HCT116 (cell line): ENCODE data around the gene MAN2B2. TPM values are rescaled to one million over a fixed set of nuclear protein-coding genes. Genes with fewer than 3 reads are reported as not detected.

ENCODE experiments used
- ATAC-seq: fragments of 200-7000 bp; cut with Tn5 transposase; 2 replicates; pipeline ENCODE4 v1.9.1; 2020; ENCODE audit warnings: mild to moderate bottlenecking, moderate library complexity
- BruUV-seq: library from RNA; stranded (reverse); fragments of 400-500 nt; replicated peaks from 2 replicates; lab custom pipeline; 2021; lab: Mats Ljungman, UMichigan
- CTCF ChIA-PET: fragments of 300-600 bp; sonication (Branson Sonifier 250); formaldehyde crosslinking; loops from one replicate; lab custom pipeline; 2021; ENCODE audit warnings: antibody characterized with exemption; lab: Charles Lee
- POLR2A ChIA-PET: fragments of 300-600, 350-600 bp; sonication (Branson Sonifier 250); formaldehyde crosslinking; loops from one replicate; lab custom pipeline; 2021; ENCODE audit warnings: antibody characterized with exemption; lab: Charles Lee
- RAD21 ChIA-PET, 2 experiments: fragments of 300-600 bp; sonication (Branson Sonifier 250); formaldehyde crosslinking; loops; one replicate each; lab custom pipeline; 2023; ENCODE audit warnings: low total read pairs in 2 of 2; ENCODE audit not compliant: uncharacterized antibody in 2 of 2, unreplicated experiment in 2 of 2, low non-redundant PET in 1 of 2; lab: Charles Lee
- DNase-seq: peaks from one replicate; pipeline ENCODE4 v3.0.0-alpha.2; 2010; ENCODE audit warnings: low read depth, low spot score
- H2AFZ ChIP-seq: fragments of 200-600 bp; shearing (Covaris generic), sonication (generic); 2 replicates; pipeline ENCODE4 v1.6.1; 2017; ENCODE audit warnings: low read depth, mixed run types, mixed read lengths, antibody characterized with exemption, low read length; ENCODE audit not compliant: poor library complexity, severe bottlenecking
- H3K27ac ChIP-seq: 2 replicates; pipeline ENCODE4 v1.5.1; 2012; ENCODE audit warnings: low read depth, low read length
- H3K27me3 ChIP-seq: fragments of 200-600 bp; sonication (generic); 2 replicates; pipeline ENCODE4 v1.6.1; 2016; ENCODE audit warnings: mixed run types, low read length, mixed read lengths; ENCODE audit not compliant: insufficient read depth
- H3K36me3 ChIP-seq, 2 experiments: fragments of 200-500 bp in 1 of 2; fragments of 200-600 bp in 1 of 2; sonication (Bioruptor generic) in 1 of 2; sonication (generic) in 1 of 2; 2 replicates each; pipeline versions ENCODE4 v1.5.1 to v1.6.1; 2014 to 2016; ENCODE audit warnings: low read length in 2 of 2, inconsistent platforms in 1 of 2, mixed read lengths in 1 of 2, mixed run types in 1 of 2; ENCODE audit not compliant: insufficient read depth in 2 of 2, control insufficient read depth in 1 of 2
- H3K4me1 ChIP-seq, 2 experiments: fragments of 200-600 bp in 1 of 2; sonication (generic) in 1 of 2; 2 replicates each; pipeline versions ENCODE4 v1.5.1 to v1.6.1; 2012 to 2017; ENCODE audit warnings: low read length in 2 of 2, inconsistent platforms in 1 of 2, mild to moderate bottlenecking in 1 of 2, mixed read lengths in 1 of 2, mixed run types in 1 of 2, moderate library complexity in 1 of 2; ENCODE audit not compliant: insufficient read depth in 2 of 2, control insufficient read depth in 1 of 2
- H3K4me2 ChIP-seq: fragments of 200-600 bp; sonication (generic); 2 replicates; pipeline ENCODE4 v1.6.1; 2017; ENCODE audit warnings: mixed run types, low read length, mixed read lengths
- H3K4me3 ChIP-seq, 2 experiments: fragments of 200-600 bp in 1 of 2; sonication (generic) in 1 of 2; replicated peaks in 1 of 2; 2 replicates each; pipeline ENCODE4 v1.5.1; 2011 to 2016; ENCODE audit warnings: low read length in 2 of 2, control low read depth in 1 of 2, low read depth in 1 of 2, mild to moderate bottlenecking in 1 of 2, mixed read lengths in 1 of 2, mixed run types in 1 of 2
- H3K79me2 ChIP-seq: fragments of 200-600 bp; sonication (generic); 2 replicates; pipeline ENCODE4 v1.6.1; 2017; ENCODE audit warnings: mild to moderate bottlenecking, mixed run types, low read length, moderate library complexity, mixed read lengths; ENCODE audit not compliant: insufficient read depth
- H3K9ac ChIP-seq: fragments of 200-600 bp; sonication (generic); 2 replicates; pipeline ENCODE4 v1.6.1; 2016; ENCODE audit warnings: low read length, mixed read lengths
- H3K9me2 ChIP-seq: fragments of 200-600 bp; sonication (generic), shearing (Covaris generic); 2 replicates; pipeline ENCODE4 v1.6.1; 2017; ENCODE audit warnings: mixed run types, mild to moderate bottlenecking, moderate library complexity; ENCODE audit not compliant: insufficient read depth
- H3K9me3 ChIP-seq, 2 experiments: fragments of 200-500 bp in 1 of 2; fragments of 200-600 bp in 1 of 2; sonication (Bioruptor generic) in 1 of 2; sonication (generic) in 1 of 2; 2 replicates each; pipeline ENCODE4 v1.6.1; 2014 to 2017; ENCODE audit warnings: low read length in 2 of 2, mixed read lengths in 2 of 2, inconsistent platforms in 1 of 2, low read depth in 1 of 2, mild to moderate bottlenecking in 1 of 2, mixed run types in 1 of 2, moderate library complexity in 1 of 2; ENCODE audit not compliant: control insufficient read depth in 1 of 2, insufficient read depth in 1 of 2
- H4K20me1 ChIP-seq: fragments of 200-600 bp; sonication (generic), shearing (Covaris generic); 2 replicates; pipeline ENCODE4 v1.6.1; 2017; ENCODE audit warnings: mixed run types, mild to moderate bottlenecking, moderate library complexity; ENCODE audit not compliant: insufficient read depth
- CEBPB ChIP-seq: IDR thresholded peaks from 2 replicates; pipeline ENCODE4 v1.6.1; 2012; ENCODE audit warnings: low read depth
- EGR1 ChIP-seq: IDR thresholded peaks from 2 replicates; pipeline ENCODE4 v1.6.1; 2012; ENCODE audit warnings: low read depth
- EZH2phosphoT487 ChIP-seq: fragments of 200-600 bp; IDR thresholded peaks from 2 replicates; pipeline ENCODE4 v1.6.1; 2018; ENCODE audit warnings: antibody characterized with exemption, borderline replicate concordance
- JUND ChIP-seq: IDR thresholded peaks from 2 replicates; pipeline ENCODE4 v1.6.1; 2012
- POLR2A ChIP-seq: IDR thresholded peaks from 2 replicates; pipeline ENCODE4 v1.7.0; 2011; ENCODE audit warnings: borderline replicate concordance; ENCODE audit not compliant: insufficient read depth, insufficient read length; ENCODE audit errors: extremely low read depth
- SIN3A ChIP-seq: IDR thresholded peaks from 2 replicates; pipeline ENCODE4 v1.6.1; 2012; ENCODE audit warnings: low read depth
- SP1 ChIP-seq: IDR thresholded peaks from 2 replicates; pipeline ENCODE4 v1.6.1; 2012; ENCODE audit warnings: low read depth
- TCF7L2 ChIP-seq: IDR thresholded peaks from 2 replicates; pipeline ENCODE4 v1.7.0; 2011; ENCODE audit warnings: borderline replicate concordance, inconsistent platforms; ENCODE audit not compliant: insufficient read depth, insufficient read length; ENCODE audit errors: extremely low read depth
- ZFX ChIP-seq: fragments of 450-650 bp; IDR thresholded peaks from 2 replicates; pipeline ENCODE4 v1.6.1; 2017
- ZNF274 ChIP-seq: fragments of 200-500 bp; sonication (Bioruptor generic); IDR thresholded peaks from 2 replicates; pipeline ENCODE4 v1.6.1; 2014; ENCODE audit warnings: mild to moderate bottlenecking, low read depth, low read length, inconsistent platforms
- intact Hi-C: fragments of 100-400 bp; cut with micrococcal nuclease; formaldehyde crosslinking; loops from 2 replicates; pipeline ENCODE4 v1.10.0; 2022
- total RNA-seq: library from RNA; stranded (reverse); gene quantifications from one replicate; pipeline ENCODE4 v1.2.1, GENCODE V29; 2021; ENCODE audit not compliant: unreplicated experiment
- TF ChIP-seq, protein P1 (sequence below): IDR thresholded peaks from 2 replicates; pipeline ENCODE4 v1.6.1; 2012; ENCODE audit warnings: low read depth
- TF ChIP-seq, protein P2 (sequence below): IDR thresholded peaks from 2 replicates; pipeline ENCODE4 v1.6.1; 2012
- TF ChIP-seq, protein P3 (sequence below): IDR thresholded peaks from 2 replicates; pipeline ENCODE4 v1.6.1; 2012
- TF ChIP-seq, protein P4 (sequence below): IDR thresholded peaks from 2 replicates; pipeline ENCODE4 v1.6.1; 2011; ENCODE audit warnings: mild to moderate bottlenecking, low read length, moderate library complexity; ENCODE audit not compliant: insufficient replicate concordance; ENCODE audit errors: extremely low read depth

The MAN2B2 gene
- total RNA-seq, 1 experiment from 2014 or later, result 18.0 TPM

DNA sequence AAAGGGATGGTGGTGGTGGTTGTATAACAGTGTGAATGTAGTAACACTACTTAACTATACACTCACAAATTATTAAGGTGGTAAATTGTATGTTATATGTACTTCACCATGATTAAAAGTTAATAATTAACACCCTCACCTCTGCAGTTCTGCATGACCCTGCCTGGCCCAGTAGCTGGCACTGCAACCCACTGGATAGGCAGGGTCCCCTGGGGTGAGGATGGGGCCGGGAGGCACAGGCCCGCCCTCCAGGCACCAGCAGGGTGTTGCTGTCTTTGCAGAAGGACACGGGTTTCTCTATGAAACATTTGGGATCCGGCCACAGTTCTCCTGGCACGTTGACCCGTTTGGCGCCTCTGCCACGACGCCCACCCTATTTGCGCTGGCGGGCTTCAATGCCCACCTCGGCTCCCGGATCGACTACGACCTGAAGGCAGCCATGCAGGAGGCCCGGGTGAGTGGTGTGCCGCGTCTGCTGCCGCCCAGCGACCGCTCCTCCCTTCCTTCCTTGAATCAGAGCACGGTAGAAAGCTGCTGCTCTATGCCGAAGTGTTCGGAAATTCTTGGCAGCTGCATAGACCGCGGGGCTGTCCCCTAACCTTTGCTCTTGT lies 11.8 kb downstream of the MAN2B2 start (continued):
- TF ChIP-seq, protein P1, sequence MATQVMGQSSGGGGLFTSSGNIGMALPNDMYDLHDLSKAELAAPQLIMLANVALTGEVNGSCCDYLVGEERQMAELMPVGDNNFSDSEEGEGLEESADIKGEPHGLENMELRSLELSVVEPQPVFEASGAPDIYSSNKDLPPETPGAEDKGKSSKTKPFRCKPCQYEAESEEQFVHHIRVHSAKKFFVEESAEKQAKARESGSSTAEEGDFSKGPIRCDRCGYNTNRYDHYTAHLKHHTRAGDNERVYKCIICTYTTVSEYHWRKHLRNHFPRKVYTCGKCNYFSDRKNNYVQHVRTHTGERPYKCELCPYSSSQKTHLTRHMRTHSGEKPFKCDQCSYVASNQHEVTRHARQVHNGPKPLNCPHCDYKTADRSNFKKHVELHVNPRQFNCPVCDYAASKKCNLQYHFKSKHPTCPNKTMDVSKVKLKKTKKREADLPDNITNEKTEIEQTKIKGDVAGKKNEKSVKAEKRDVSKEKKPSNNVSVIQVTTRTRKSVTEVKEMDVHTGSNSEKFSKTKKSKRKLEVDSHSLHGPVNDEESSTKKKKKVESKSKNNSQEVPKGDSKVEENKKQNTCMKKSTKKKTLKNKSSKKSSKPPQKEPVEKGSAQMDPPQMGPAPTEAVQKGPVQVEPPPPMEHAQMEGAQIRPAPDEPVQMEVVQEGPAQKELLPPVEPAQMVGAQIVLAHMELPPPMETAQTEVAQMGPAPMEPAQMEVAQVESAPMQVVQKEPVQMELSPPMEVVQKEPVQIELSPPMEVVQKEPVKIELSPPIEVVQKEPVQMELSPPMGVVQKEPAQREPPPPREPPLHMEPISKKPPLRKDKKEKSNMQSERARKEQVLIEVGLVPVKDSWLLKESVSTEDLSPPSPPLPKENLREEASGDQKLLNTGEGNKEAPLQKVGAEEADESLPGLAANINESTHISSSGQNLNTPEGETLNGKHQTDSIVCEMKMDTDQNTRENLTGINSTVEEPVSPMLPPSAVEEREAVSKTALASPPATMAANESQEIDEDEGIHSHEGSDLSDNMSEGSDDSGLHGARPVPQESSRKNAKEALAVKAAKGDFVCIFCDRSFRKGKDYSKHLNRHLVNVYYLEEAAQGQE, result no peak
- TF ChIP-seq, protein P2, sequence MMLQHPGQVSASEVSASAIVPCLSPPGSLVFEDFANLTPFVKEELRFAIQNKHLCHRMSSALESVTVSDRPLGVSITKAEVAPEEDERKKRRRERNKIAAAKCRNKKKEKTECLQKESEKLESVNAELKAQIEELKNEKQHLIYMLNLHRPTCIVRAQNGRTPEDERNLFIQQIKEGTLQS, result no peak
- TF ChIP-seq, protein P3, sequence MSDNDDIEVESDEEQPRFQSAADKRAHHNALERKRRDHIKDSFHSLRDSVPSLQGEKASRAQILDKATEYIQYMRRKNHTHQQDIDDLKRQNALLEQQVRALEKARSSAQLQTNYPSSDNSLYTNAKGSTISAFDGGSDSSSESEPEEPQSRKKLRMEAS, result no peak
- TF ChIP-seq EGR1, result no peak
- TF ChIP-seq, all 23 proteins: peak for 0

DNA sequence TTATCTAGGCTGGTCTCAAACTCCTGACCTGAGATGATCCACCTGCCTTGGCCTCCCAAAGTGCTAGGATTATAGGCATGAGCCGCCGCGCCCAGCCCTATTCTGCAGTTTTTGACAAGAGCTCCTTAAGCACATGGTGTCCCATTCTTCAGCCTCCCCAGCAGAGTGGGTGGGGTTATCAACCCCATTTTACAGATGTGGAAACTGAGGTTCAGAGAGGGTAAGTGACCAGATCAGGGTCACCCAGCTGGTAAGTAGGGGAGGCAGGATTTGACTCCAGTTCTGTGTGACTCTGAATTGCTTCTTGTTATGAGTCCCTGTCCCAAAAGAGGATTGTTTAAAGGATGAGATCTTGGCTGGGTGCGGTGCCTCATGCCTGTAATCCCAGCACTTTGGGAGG lies 14.5 kb downstream of the MAN2B2 start:
- no peak overlapping the region for H3K4me2 ChIP-seq
- H4K20me1 ChIP-seq, result no peaks in the 10 kb centered on the region
- H3K4me3 ChIP-seq, result no peak overlapping the region
- ATAC-seq, result no peak
- intact Hi-C loops, result no loop called here
- no peaks in the 10 kb centered on the region for H3K36me3 ChIP-seq
- H2AFZ ChIP-seq, result no peak overlapping the region
- no peak overlapping the region for H3K27ac ChIP-seq
- H3K79me2 ChIP-seq, result no peaks in the 10 kb centered on the region
- no peak for DNase-seq
- H3K27me3 ChIP-seq, result no peaks in the 10 kb centered on the region
- POLR2A ChIA-PET, result no interaction called here
- H3K9ac ChIP-seq, result no peak overlapping the region
- RAD21 ChIA-PET, result no interaction called here
- TF ChIP-seq ZNF274 (no peak), JUND (no peak), TCF7L2 (no peak), EZH2phosphoT487 (no peak), SIN3A (no peak), POLR2A (no peak), ZFX (no peak), CEBPB (no peak), SP1 (no peak)
- TF ChIP-seq, protein P3, result no peak
- TF ChIP-seq, protein P2, result no peak
- TF ChIP-seq, protein P1, result no peak
- TF ChIP-seq, protein P4, sequence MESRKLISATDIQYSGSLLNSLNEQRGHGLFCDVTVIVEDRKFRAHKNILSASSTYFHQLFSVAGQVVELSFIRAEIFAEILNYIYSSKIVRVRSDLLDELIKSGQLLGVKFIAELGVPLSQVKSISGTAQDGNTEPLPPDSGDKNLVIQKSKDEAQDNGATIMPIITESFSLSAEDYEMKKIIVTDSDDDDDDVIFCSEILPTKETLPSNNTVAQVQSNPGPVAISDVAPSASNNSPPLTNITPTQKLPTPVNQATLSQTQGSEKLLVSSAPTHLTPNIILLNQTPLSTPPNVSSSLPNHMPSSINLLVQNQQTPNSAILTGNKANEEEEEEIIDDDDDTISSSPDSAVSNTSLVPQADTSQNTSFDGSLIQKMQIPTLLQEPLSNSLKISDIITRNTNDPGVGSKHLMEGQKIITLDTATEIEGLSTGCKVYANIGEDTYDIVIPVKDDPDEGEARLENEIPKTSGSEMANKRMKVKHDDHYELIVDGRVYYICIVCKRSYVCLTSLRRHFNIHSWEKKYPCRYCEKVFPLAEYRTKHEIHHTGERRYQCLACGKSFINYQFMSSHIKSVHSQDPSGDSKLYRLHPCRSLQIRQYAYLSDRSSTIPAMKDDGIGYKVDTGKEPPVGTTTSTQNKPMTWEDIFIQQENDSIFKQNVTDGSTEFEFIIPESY, result no peak
- H3K9me3 ChIP-seq, result no peaks in the 10 kb centered on the region
- no peaks in the 10 kb centered on the region for H3K4me1 ChIP-seq
- H3K9me2 ChIP-seq, result no peaks in the 10 kb centered on the region
- no TSS peak for BruUV-seq
- CTCF ChIA-PET, result no interaction called here
